Suprapubic skin (tissue), 4 donors: ENCODE results near the gene TWIST2.

Experiments used
- EP300 ChIP-seq: sonication (generic); formaldehyde crosslinking; IDR thresholded peaks from one replicate; pipeline ENCODE4 v1.6.1; 2017; ENCODE audit warnings: antibody characterized with exemption
- POLR2AphosphoS5 ChIP-seq, 3 donors: sonication (generic); formaldehyde crosslinking; IDR thresholded peaks; one replicate each; pipeline ENCODE4 v1.6.1; 2017; ENCODE audit warnings: antibody characterized with exemption in 3 of 3
- TF ChIP-seq, protein P1 (sequence below), 2 donors: fragments of 200-600 bp in 1 of 2; fragments of 450-650 bp in 1 of 2; sonication (generic) in 1 of 2; IDR thresholded peaks; one replicate each; pipeline ENCODE4 v1.5.1; 2016 to 2019; ENCODE audit warnings: antibody characterized with exemption in 2 of 2, mild to moderate bottlenecking in 1 of 2, moderate library complexity in 1 of 2

DNA sequence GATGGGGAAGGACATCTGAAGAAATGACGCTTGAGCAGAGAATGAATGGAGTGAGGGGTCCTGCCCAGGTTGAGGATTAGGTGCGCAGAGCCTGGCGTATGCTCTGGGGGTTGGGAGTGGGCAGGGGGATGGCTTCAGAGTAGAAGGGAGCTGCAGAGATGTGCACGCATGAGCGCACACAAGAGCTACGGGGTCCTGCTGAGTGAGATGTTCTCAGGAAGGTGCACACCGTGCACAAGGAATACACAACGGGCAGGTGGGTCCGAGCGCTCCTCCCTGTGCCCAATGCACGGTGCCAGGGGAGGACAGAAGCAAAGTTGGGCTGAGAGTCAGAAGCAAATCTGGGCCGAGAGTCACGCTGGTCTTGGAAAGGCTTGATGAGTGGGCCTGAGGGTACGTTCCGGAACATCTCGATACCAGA lies 25.5 kb downstream of the TWIST2 start:
- TF ChIP-seq, protein P1, sequence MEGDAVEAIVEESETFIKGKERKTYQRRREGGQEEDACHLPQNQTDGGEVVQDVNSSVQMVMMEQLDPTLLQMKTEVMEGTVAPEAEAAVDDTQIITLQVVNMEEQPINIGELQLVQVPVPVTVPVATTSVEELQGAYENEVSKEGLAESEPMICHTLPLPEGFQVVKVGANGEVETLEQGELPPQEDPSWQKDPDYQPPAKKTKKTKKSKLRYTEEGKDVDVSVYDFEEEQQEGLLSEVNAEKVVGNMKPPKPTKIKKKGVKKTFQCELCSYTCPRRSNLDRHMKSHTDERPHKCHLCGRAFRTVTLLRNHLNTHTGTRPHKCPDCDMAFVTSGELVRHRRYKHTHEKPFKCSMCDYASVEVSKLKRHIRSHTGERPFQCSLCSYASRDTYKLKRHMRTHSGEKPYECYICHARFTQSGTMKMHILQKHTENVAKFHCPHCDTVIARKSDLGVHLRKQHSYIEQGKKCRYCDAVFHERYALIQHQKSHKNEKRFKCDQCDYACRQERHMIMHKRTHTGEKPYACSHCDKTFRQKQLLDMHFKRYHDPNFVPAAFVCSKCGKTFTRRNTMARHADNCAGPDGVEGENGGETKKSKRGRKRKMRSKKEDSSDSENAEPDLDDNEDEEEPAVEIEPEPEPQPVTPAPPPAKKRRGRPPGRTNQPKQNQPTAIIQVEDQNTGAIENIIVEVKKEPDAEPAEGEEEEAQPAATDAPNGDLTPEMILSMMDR (IDR thresholded peaks at IDR 0.05): no peak
- TF ChIP-seq POLR2AphosphoS5 (IDR thresholded peaks at IDR 0.05): no peak
- TF ChIP-seq EP300: no peak
